ENCODE measurements around the gene ZFYVE1.
A peak's percentile ranks its signal among the peaks of the same experiment; 100 is the strongest.
"Not testable (repeated sequence)": the region's sequence is repeated elsewhere in the genome, so short reads cannot be mapped to it uniquely, and the experiment has no call there.

Gene ZFYVE1, protein sequence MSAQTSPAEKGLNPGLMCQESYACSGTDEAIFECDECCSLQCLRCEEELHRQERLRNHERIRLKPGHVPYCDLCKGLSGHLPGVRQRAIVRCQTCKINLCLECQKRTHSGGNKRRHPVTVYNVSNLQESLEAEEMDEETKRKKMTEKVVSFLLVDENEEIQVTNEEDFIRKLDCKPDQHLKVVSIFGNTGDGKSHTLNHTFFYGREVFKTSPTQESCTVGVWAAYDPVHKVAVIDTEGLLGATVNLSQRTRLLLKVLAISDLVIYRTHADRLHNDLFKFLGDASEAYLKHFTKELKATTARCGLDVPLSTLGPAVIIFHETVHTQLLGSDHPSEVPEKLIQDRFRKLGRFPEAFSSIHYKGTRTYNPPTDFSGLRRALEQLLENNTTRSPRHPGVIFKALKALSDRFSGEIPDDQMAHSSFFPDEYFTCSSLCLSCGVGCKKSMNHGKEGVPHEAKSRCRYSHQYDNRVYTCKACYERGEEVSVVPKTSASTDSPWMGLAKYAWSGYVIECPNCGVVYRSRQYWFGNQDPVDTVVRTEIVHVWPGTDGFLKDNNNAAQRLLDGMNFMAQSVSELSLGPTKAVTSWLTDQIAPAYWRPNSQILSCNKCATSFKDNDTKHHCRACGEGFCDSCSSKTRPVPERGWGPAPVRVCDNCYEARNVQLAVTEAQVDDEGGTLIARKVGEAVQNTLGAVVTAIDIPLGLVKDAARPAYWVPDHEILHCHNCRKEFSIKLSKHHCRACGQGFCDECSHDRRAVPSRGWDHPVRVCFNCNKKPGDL

DNA sequence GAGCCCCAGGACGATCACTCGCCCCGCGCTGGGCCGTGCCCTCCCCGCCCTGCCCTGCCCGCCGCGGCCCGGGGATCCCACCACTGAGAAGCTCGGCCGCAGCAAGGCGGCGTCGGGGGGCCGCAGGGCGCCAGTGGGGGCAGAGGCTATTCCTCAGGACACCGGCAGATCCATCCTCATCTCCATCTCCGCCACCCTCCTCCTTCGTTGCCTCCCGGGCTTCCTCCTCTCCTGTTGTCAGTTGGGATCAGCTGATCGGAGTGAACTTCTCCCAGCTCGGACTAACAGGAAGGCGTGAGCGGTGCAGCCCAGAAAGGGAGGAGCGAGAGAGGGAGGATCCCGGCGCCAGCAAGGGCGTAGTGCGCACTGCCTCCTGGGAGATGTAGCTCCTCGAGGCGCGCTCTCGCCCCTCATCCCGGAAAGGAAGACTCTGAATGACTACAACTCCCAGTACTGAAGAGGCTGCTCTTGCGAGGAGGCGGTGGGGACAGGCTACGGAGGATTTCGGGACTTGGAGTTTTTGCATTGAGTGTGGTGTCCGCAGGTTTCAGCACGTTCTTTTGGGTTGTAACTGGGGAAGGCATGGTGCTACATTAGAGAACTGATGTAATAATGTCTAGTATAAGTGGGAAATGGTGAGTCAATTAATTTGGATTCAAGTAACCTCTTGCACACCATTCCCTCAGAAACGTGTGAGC, at the start of gene ZFYVE1:
Gene ZFYVE1 (minus strand): TSS at position 262 of the 698 bp plus-strand sequence. CDS start 2,598 bp downstream, outside the sequence.
- DNase-seq (ENCODE audit: low read depth in 2 of 2, low spot score in 1 of 2): peak; percentile 70 to 82

DNA sequence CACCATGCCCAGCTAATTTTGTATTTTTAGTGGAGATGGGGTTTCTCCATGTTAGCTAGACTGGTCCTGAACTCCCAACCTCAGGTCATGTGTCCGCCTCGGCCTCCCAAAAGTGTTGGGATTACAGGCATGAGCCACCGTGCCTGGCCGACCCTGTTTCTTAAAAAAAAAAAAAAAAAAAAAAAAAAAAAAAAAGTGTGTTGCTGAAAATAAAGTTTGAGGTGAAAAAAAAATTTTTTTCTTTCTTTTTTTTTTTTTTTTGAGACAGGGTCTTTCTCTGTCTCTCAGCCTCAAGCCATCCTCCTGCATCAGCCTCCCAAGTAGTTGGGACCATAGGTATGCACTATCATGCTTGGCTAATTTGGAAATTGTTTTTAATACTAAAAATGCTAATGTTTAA, 42.7 kb upstream of the ZFYVE1 start:
- no peak for DNase-seq (ENCODE audit: low read depth in 2 of 2, low spot score in 1 of 2)

DNA sequence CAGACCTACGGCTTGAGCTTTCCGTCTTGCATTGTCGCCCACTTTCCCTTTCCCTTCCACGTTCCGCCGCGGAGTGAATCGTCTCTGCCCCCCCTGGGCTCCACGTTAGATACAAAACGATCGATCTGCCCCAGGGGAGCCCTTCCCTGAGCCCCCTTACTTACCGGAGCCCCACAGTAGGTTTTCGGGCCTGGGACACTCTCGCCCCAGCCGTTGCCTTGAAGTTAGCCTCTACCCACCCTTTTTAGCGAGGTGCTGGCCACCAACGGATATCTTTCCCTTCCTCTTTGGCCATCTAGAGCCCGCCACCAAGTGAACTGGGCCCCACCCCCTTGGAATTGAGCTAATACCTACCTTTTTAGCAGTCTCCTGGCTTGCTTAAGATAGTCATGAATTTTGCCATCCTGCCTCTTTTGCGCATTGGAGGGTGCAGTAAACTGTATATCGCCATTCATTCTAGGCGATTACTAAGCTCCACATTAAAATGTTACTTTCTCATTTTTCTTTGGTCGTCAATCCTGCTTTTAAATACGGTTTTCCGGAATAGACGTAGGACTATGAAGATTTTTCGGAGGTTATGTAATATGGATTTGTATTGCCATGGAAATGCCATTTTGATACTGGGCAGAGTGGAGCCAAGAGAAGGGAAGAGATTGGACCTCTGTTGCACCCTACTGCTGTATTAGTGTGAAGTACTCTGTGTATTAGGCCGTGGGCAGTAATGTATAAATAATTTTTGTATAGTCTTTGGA, 32.2 kb upstream of the ZFYVE1 start:
- no peak for DNase-seq (ENCODE audit: low read depth in 2 of 2, low spot score in 1 of 2)

DNA sequence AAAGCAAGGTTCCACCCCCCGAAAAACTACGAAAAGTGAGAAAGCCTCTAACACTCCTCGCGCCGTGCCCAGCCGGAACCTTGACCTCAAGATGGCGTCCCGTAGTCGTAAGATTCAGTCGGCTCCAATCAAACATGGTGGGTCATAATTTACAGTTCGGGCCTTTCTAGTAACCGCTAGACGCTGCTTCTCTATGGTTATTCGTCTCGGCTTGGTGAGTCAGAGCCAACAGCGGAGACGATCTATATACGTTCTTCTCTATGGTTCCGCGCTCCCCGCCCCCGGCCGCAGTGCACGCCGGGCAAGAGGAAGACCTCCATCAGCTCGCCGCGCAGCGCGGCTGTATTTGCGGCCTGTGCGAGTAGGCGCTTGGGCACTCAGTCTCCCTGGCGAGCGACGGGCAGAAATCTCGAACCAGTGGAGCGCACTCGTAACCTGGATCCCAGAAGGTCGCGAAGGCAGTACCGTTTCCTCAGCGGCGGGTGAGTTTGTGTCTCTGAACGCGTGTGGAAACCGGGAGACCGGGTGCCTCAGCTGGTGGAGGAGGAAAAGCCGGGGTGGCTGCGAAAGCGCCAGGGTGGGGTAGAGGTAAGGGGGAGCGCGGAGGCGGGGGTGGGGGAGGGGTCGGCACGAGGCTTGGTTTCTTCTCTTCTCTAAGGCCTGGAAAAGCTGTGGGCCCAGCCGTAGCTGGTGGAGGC, 31.5 kb upstream of the ZFYVE1 start, which contains the start of gene RBM25:
Gene RBM25 (plus strand): TSS at position 311 of the 698 bp plus-strand sequence. CDS start 13,108 bp downstream, outside the sequence.
- peak; percentile 86 to 94 for DNase-seq (ENCODE audit: low read depth in 2 of 2, low spot score in 1 of 2)

DNA sequence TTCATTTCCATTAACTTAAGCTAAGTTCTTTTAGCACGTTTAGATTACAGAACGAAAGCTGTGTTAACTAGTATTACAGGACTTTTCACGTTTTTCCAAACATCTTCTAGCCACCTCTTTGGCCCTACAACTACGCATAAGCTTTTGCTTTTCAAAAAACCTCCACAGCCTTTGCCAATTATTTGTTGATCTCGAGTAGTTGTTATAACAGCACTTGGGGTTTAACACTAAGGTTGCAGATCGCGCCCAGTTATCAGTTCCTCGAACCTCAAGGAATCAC, 31.0 kb upstream of the ZFYVE1 start:
- DNase-seq (ENCODE audit: low read depth in 2 of 2, low spot score in 1 of 2): no peak

DNA sequence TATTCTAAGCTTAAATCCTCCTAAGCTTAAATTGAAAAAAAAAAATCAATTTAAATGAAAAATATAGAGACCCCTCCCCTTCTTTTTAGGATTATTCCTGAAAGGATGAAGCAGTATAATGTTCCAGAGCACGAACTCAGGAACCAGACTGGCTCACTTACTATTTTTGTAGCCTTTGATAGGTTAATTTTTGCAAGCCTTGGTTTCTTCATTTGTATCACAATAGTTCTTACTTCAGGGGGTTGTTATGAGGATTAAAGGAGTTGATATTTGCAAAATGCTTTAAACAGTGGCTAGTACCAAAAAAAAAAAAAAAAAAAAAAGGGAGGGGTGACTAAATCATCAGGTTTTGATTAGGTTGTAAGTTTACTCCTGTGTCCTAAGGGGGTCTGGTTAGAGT, 28.3 kb upstream of the ZFYVE1 start:
- no peak for DNase-seq (ENCODE audit: low read depth in 2 of 2, low spot score in 1 of 2)

DNA sequence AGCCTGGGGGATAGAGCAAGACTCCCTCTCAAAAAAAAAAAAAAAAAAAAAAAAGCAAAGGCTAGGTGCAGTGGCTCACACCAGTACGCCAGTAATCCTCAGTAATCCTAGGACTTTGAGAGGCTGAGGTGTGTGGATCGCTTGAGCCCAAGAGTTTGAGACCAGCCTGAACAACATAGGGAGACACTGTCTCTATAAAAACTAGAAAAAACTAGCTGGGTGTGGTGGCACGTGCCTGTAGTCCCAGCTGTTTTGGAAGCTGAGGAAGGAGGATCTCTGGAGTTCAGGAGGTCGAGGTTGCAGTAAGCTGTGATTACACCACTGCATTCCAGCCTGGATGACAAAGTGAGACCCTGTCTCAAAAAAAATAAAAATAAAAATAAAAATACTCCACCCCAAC, 22.5 kb upstream of the ZFYVE1 start:
- DNase-seq (ENCODE audit: low read depth in 2 of 2, low spot score in 1 of 2): no peak

DNA sequence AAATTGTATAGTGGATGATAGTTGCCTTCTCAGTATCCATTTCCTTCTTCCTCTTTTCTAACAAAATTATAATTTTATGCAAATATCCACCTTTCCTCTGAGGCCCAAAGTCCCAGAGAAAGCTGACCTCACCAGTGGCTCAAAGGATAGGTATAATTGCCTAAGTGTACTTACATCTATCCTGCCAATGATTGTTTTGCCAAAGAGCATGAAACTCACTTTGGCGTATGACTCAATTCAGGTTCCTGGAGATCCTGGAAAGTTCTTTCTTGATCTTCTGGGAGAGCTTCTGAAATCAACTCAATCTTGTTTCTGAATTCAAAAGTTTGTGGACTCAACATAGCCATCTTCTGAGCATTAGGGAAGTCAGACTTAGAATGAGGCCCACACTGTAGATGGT, 20.9 kb upstream of the ZFYVE1 start:
- no peak for DNase-seq (ENCODE audit: low read depth in 2 of 2, low spot score in 1 of 2)

DNA sequence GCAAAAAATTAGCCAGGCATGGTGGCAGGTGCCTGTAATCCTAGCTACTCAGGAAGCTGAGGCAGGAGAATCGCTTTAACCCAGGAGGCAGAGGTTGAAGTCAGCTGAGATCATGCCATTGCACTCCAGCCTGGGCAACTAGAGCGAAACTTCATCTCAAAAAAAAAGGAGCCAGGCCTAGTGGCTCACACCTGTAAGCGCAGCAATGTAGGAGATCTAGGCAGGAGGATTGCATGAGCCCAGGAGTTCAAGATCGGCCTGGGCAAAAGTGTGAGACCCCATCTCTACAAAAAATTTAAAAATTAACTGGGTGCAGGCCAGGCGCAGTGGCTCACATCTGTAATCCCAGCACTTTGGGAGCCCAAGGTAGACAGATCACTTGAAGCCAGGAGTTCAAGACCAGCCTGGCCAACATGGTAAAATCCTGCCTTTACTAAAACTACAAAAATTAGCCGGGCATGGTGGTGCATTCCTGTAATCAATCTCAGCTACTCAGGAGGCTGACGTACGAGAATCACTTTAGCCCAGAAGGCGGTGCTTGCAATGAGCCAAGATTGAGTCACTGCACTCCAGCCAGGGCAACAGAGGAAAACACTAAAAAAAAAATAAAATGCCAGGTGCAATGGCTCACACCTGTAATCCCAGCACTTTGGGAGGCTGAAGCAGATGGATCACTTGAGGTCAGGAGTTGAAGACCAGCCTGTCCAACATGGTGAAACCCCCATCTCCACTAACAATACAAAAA, 10.0 kb upstream of the ZFYVE1 start:
- DNase-seq (ENCODE audit: low read depth in 2 of 2, low spot score in 1 of 2): not testable (repeated sequence)

DNA sequence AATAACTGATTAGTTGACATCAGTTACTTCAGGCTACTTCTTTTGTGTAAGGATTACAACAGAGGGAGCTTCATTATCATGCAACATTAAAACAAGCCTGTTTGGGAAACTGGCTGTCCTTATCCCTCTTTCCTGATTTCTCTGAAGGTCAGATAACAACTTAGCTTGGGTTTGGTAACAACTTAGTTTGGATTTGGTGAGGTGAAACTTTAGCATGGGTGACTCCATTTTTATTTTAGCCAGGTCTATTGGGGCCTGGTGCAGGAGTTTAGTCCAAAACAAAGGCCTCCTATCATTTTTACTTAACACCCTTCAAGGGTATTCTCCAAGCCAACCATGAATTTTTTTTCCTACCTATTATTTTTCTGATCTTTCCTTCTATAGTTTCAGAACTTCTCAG, 1.1 kb upstream of the ZFYVE1 start:
- no peak for DNase-seq (ENCODE audit: low read depth in 2 of 2, low spot score in 1 of 2)

DNA sequence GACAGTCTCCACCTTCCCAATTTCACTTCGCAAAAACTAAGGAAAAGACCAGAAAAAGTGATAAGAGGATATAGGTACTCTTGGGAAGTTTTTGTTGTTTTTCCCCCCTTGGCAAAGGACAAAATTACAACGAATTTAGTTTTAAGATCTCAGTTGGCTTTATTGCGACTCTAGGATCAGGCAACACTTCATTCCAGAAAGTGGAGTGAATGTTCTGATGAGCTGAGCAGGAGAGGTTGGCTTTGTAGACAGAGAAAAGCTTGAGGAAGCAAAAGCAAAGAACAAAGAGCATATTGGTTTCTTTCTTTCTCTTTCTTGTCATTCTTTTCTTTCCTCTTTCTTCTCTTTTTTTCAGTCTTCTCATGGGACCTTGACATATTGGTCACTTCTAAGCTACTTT, 640 bp upstream of the ZFYVE1 start:
- DNase-seq (ENCODE audit: low read depth in 2 of 2, low spot score in 1 of 2): no peak

DNA sequence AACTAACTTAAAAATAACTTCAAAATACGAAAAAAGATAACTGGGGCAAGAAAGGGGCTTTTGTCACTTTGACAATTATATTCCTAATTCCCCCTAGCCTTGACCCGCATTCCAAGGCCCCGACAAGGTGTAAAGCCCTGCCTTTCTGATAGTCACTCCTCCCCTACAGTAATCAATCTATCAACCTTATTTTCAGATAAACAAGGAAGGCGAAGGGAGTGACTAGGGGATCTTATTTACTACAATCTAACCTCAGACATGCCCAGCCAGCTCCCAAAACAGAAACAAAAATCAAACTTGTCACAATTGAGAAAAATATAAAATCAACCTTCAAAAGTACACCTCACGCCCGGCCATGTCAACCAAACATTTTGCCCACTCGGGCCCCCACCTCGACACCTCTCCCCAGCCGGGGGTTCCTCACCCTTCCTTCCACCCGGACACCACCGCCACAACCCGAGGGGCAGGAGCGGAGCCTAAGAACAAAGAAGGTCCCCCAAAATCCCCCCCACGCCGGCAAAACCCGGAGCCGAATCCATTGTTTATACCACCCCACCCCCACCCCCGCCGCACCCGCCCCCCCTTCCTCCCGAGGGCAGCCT, 562 bp downstream of the ZFYVE1 start:
- DNase-seq (ENCODE audit: low read depth in 2 of 2, low spot score in 1 of 2): peak in 1 of 2 donors; percentile 5

DNA sequence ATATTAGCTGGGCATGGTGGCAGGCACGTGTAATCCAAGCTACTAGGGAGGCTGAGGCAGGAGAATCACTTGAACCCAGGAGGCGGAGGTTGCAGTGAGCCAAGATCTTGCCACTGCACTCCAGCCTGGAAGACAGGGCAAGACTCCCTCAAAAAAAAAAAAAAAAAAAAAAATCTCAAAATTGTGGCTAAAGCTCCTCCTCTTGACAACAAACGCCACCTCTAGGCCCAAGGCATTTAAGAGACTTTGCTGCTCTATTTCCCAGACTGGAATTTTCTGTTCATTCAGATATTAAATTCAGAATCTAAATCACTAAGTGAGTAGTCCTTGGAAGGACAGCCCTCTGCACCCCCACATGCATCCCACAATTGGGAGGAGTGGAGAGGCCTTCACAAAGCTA, 1.4 kb downstream of the ZFYVE1 start:
- no peak for DNase-seq (ENCODE audit: low read depth in 2 of 2, low spot score in 1 of 2)

DNA sequence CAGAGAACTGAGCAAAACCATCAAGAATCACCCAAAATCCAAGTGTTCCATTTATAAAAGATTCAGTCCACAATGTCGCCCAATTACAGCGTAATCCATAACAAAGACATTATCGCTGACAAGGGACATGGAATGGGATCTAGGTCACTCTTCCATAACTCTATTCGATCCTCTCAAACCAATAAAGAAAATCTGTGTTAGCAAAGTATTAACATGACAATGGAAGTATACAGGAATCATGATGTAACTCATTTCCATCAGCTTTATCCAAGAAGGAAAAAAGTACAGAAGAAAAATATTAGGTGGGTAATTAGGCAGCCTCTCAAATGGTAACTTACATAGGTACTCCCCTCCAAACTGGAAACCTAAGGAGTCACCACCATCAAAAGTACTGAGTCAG, 4.9 kb downstream of the ZFYVE1 start:
- no peak for DNase-seq (ENCODE audit: low read depth in 2 of 2, low spot score in 1 of 2)

DNA sequence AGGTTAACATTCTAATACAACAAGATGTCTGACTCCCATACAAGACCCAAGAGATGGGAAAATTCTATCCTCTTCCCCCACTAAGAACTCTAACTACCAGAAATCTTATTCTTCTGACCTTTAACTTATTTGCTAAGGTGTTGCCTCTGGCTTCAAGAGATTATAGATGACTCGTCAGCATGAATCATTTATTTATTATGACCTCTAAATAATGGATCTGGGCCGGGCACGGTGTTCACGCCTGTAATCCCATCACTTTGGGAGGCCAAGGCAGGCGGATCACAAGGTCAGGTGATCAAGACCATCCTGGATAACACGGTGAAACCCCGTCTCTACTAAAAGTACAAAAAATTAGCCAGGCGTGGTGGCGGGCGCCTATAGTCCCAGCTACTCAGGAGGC, 10.9 kb downstream of the ZFYVE1 start:
- not testable (repeated sequence) for DNase-seq (ENCODE audit: low read depth in 2 of 2, low spot score in 1 of 2)

DNA sequence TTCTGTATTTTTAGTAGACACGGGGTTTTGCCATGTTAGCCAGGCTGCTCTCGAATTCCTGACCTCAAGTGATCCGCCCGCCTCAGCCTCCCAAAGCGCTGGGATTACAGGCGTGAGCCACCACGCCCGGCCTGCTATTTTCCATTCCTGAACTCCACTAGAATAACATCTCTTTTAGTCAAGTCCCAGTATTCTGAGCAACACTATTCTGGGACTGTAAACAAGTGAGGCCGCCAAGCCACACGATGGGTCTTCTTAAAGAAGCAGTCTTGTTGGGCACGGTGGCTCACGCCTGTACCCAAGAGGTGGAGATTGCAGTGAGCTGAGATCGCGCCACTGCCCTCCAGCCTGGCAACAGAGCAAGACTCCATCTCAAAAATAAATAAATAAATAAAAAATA, 11.4 kb downstream of the ZFYVE1 start:
- DNase-seq (ENCODE audit: low read depth in 2 of 2, low spot score in 1 of 2): not testable (repeated sequence)

DNA sequence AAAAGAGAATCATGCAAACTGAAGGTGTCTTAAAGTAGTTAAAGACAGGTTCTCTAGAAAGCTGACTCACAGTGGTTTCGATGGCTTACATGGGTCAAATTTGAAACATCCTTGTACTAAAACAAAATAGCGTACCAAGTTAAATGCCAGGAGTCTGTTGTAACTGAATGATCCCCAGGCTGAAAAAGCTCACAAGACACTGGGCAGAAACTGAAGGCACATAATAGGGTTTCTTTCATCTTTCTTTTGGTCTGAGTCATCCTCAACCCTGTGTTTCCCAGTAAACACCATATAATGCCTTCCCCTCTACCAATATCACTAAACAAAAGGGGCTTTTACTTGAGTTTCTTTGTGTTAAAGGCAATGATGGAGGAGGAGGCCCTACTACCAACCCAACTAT, 12.8 kb downstream of the ZFYVE1 start:
- no peak for DNase-seq (ENCODE audit: low read depth in 2 of 2, low spot score in 1 of 2)

DNA sequence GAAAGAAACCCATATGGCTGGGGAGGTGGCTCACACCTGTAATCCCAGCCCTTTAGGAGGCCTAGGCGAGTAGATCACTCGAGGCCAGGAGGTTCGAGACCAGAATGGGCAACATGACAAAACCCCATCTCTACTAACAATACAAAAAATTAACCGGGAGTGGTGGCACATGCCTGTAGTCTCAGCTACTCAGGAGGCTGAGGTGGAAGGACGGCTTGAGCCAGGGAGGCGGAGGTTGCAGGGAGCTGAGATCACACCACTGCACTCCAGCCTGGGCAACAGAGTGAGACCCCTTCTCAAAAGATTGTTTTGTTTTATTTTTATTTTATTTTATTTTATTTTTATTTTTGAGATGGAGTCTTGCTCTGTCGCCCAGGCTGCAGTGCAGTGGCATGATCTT, 15.7 kb downstream of the ZFYVE1 start:
- DNase-seq (ENCODE audit: low read depth in 2 of 2, low spot score in 1 of 2): not testable (repeated sequence)

DNA sequence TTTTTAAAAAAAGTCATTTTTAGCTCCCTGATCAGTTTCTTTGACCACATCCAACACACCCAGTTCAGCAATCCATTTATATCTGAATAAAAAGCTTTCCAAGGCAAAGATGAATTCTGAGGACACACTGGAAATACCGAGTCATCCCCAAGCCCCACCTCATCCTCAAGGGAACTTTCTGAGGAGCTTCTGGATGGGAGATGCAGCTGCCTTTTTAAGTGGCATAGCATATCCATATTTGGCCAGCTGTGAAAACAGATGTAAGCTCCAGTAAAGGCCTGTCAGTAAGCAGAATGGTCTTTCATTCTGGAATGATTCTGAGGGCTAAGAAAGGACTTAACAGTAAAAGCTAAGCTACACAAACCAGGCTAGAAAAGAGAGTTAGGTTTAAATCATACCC, 18.4 kb downstream of the ZFYVE1 start:
- DNase-seq (ENCODE audit: low read depth in 2 of 2, low spot score in 1 of 2): no peak

Data from stimulated activated CD8-positive, alpha-beta memory T cell treated with anti-CD3 and anti-CD28 coated beads, Interleukin-4, amount 100 ng/mL, for 4 hours (primary cell).